ENCODE measurements around the gene SMG6.

SMG6 gene

GRCh38 chr17:2107506-2107905 lies 196.1 kb downstream of the SMG6 start:
- Histone ChIP-seq H3K4me3 (ENCODE audit: control insufficient read depth in 1 of 7, extremely low read depth in 1 of 7, insufficient read depth in 4 of 7, low read depth in 2 of 7, low read length in 6 of 7) (no peak overlapping the region), H3K27me3 (replicated peaks in 2 of 5; ENCODE audit: control insufficient read depth in 4 of 5, insufficient read depth in 5 of 5, low read length in 4 of 5) (no peaks in the 10 kb centered on the region), H3K27ac (ENCODE audit: insufficient read depth in 1 of 2, low read depth in 1 of 2, low read length in 2 of 2, poor library complexity in 1 of 2, severe bottlenecking in 2 of 2) (no peak overlapping the region), H3K4me1 (ENCODE audit: control extremely low read depth in 1 of 4, control insufficient read depth in 4 of 4, insufficient read depth in 4 of 4, low read length in 3 of 4) (no peaks in the 10 kb centered on the region), H3K9me3 (ENCODE audit: control extremely low read depth in 1 of 5, control insufficient read depth in 4 of 5, insufficient read depth in 2 of 5, low read depth in 1 of 5, low read length in 4 of 5) (no peaks in the 10 kb centered on the region), H3K36me3 (ENCODE audit: control insufficient read depth in 4 of 4, insufficient read depth in 4 of 4, low read length in 3 of 4) (no peaks in the 10 kb centered on the region)
- ChIA-PET POLR2A (no interaction called here), CTCF (interaction anchor here (0.6 to 1.7 kb wide), 4 partner anchors 15 to 137 kb away, joined by 3 to 4 read pairs (median 3); no protein-coding TSS in a partner anchor)
- WGBS (ENCODE audit: insufficient coverage): 95% methylated on average over 3 of the region's 3 CpGs
- DNase-seq: no peak

DNA sequence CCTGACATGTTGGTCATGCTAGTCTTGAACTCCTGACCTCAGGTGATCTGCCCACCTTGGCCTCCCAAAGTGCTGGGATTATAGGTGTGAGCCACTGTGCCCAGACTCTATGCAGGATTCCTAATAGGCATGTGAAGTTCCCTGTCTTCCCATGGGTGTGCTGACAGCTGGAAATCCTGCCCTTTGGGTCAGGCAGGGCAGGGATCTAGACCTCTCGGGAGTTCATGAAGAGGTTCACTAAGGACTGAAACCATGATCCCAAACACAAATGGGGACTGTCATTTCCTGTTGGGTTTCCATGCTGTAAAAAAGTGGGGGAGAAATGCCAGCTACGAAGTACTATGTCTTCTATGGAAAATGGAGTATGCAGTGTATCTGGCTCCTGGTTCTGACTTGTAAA lies 196.5 kb downstream of the SMG6 start:
- CTCF ChIA-PET: interaction anchor here (0.9 to 1.7 kb wide), 3 partner anchors 16 to 137 kb away, joined by 3 to 4 read pairs (median 3); no protein-coding TSS in a partner anchor
- POLR2A ChIA-PET: no interaction called here
- H3K4me1 ChIP-seq (ENCODE audit: control extremely low read depth in 1 of 4, control insufficient read depth in 4 of 4, insufficient read depth in 4 of 4, low read length in 3 of 4): peaks cover 0 to under 1% (median under 1%) of the 10 kb centered on the region in 4 experiments

DNA sequence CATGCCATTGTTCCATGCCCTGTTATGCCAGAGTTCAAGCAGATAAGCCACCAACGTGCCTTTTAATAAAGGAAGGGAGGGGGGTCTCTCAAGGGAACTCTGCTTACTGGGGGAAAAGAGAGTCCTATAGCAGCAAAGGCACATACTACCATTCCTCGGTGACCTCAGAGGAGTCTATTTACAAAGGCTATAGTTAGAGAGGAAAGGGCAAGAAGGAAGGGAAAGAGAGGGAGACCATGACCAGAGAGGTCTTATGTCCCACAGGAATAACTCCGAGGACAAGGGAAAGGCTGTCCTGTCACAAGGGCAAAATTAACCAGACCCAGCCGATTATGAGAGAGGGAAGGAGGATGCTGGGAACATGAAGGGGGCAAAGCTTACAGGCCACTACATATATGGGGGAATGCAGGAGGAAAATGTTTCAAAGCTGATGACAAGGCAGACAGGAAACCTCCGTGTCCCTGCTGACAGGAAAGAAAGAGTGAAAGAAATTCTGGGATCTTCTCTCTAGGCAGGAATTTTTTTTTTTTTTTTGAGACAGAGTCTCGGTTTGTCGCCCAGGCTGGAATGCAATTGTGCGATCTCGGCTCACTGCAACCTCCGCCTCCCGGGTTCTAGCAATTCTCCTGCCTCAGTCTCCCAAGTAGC lies 197.2 kb downstream of the SMG6 start:
- 89% methylated on average over 5 of the region's 11 CpGs for WGBS (ENCODE audit: insufficient coverage)
- no peaks in the 10 kb centered on the region for H3K27me3 ChIP-seq (replicated peaks in 2 of 5; ENCODE audit: control insufficient read depth in 4 of 5, insufficient read depth in 5 of 5, low read length in 4 of 5)
- H3K36me3 ChIP-seq (ENCODE audit: control insufficient read depth in 4 of 4, insufficient read depth in 4 of 4, low read length in 3 of 4): no peaks in the 10 kb centered on the region
- CTCF ChIA-PET: interaction anchor here (1.1 to 1.7 kb wide), 2 partner anchors 16 to 40 kb away, joined by 3 to 4 read pairs; no protein-coding TSS in a partner anchor
- POLR2A ChIA-PET: interaction anchor here (0.6 kb wide), 1 partner anchor 151 kb away, joined by 3 read pairs; no protein-coding TSS in a partner anchor
- no peak overlapping the region for H3K27ac ChIP-seq (ENCODE audit: insufficient read depth in 1 of 2, low read depth in 1 of 2, low read length in 2 of 2, poor library complexity in 1 of 2, severe bottlenecking in 2 of 2)
- H3K9me3 ChIP-seq (ENCODE audit: control extremely low read depth in 1 of 5, control insufficient read depth in 4 of 5, insufficient read depth in 2 of 5, low read depth in 1 of 5, low read length in 4 of 5): no peaks in the 10 kb centered on the region
- H3K4me3 ChIP-seq (ENCODE audit: control insufficient read depth in 1 of 7, extremely low read depth in 1 of 7, insufficient read depth in 4 of 7, low read depth in 2 of 7, low read length in 6 of 7): no peak overlapping the region
- DNase-seq: no peak
- H3K4me1 ChIP-seq (ENCODE audit: control extremely low read depth in 1 of 4, control insufficient read depth in 4 of 4, insufficient read depth in 4 of 4, low read length in 3 of 4): peaks cover 0 to 6% (median 6%) of the 10 kb centered on the region in 4 experiments

More for the DNA sequence above, 196.5 kb downstream of the SMG6 start:
- no peak for DNase-seq
- Histone ChIP-seq H3K27me3 (replicated peaks in 2 of 5; ENCODE audit: control insufficient read depth in 4 of 5, insufficient read depth in 5 of 5, low read length in 4 of 5) (no peaks in the 10 kb centered on the region), H3K36me3 (ENCODE audit: control insufficient read depth in 4 of 4, insufficient read depth in 4 of 4, low read length in 3 of 4) (no peaks in the 10 kb centered on the region), H3K27ac (ENCODE audit: insufficient read depth in 1 of 2, low read depth in 1 of 2, low read length in 2 of 2, poor library complexity in 1 of 2, severe bottlenecking in 2 of 2) (no peak overlapping the region), H3K4me3 (ENCODE audit: control insufficient read depth in 1 of 7, extremely low read depth in 1 of 7, insufficient read depth in 4 of 7, low read depth in 2 of 7, low read length in 6 of 7) (no peak overlapping the region), H3K9me3 (ENCODE audit: control extremely low read depth in 1 of 5, control insufficient read depth in 4 of 5, insufficient read depth in 2 of 5, low read depth in 1 of 5, low read length in 4 of 5) (no peaks in the 10 kb centered on the region)
- WGBS (ENCODE audit: insufficient coverage): 92% methylated on average over 2 of the region's 2 CpGs

DNA sequence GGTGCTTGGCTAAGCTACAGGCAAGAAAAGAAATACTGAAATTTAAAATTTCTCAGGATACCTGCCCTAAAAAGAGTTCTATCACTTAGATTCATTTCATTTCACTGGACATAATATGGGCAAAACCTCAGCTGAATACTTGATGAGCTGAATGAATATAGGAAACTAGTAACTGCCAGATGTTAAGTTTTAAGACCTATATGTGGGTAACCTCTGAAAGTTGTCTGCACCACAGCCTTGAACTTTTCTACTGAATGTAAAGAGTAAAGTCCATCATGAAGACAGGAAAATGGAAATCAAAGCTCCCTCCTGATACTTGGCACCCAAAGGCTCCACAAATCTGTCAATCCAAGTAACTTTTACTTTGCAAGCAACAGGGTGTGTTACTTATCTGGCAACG lies 197.9 kb downstream of the SMG6 start:
- no peak for DNase-seq
- no peak overlapping the region for H3K27ac ChIP-seq (ENCODE audit: insufficient read depth in 1 of 2, low read depth in 1 of 2, low read length in 2 of 2, poor library complexity in 1 of 2, severe bottlenecking in 2 of 2)
- H3K27me3 ChIP-seq (replicated peaks in 2 of 5; ENCODE audit: control insufficient read depth in 4 of 5, insufficient read depth in 5 of 5, low read length in 4 of 5): no peaks in the 10 kb centered on the region
- H3K4me1 ChIP-seq (ENCODE audit: control extremely low read depth in 1 of 4, control insufficient read depth in 4 of 4, insufficient read depth in 4 of 4, low read length in 3 of 4): peaks cover 0 to 14% (median 11%) of the 10 kb centered on the region in 4 experiments
- H3K4me3 ChIP-seq (ENCODE audit: control insufficient read depth in 1 of 7, extremely low read depth in 1 of 7, insufficient read depth in 4 of 7, low read depth in 2 of 7, low read length in 6 of 7): no peak overlapping the region
- ChIA-PET POLR2A (interaction anchor here (0.6 kb wide), 1 partner anchor 152 kb away, joined by 3 read pairs; no protein-coding TSS in a partner anchor), CTCF (interaction anchor here (2.1 kb wide), 1 partner anchor 140 kb away, joined by 8 read pairs; no protein-coding TSS in a partner anchor)
- H3K36me3 ChIP-seq (ENCODE audit: control insufficient read depth in 4 of 4, insufficient read depth in 4 of 4, low read length in 3 of 4): no peaks in the 10 kb centered on the region
- WGBS (ENCODE audit: insufficient coverage): no CpG with 5 or more reads among the region's 1 CpG
- H3K9me3 ChIP-seq (ENCODE audit: control extremely low read depth in 1 of 5, control insufficient read depth in 4 of 5, insufficient read depth in 2 of 5, low read depth in 1 of 5, low read length in 4 of 5): no peaks in the 10 kb centered on the region

DNA sequence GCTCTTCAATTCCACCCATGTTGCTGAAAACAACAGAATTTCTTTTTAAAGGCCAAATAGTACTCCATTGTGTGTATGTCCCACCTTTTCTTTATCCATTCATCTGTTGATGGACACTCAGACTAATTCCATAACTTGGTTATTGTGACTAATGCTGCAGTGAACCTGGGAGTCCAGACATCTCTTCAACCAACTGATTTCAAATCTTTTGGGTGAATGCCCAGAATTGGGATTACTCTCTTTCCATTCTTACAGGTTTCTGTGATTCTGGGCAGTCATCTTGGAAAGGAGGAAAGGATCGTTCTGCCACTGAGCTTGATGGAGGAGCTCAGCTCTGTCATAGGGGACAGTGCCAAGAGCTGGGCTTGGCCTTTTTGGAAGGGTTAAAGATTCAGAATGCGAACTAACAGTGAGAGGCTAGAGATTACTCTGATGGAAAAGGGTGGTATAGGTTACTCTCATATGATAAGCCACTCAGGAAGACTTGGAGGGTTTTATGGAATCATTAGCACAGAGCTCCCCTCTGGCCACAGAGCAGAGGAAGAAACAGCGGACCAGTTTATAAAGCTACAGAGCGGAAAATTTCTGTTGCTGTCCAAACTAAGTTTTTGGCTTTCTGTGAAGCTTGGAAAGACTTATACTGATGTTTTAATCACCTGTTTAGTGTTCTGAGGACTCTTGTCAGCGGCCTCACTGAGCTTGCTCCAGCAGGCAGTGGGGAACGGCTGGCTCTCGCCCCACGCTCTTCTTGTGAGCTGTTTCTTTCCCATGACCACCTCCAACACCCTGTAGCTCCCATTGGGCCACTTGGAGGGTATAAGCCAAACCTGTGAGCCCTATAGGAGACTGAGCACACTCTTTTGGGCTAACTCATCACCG lies 200.4 kb downstream of the SMG6 start:
- H3K4me1 ChIP-seq (ENCODE audit: control extremely low read depth in 1 of 4, control insufficient read depth in 4 of 4, insufficient read depth in 4 of 4, low read length in 3 of 4): peaks cover 0 to 14% (median 11%) of the 10 kb centered on the region in 4 experiments
- ChIA-PET POLR2A (interaction anchor here (0.6 to 0.7 kb wide), 2 partner anchors 35 to 1682 kb away, joined by 3 to 5 read pairs; no protein-coding TSS in a partner anchor), CTCF (interaction anchor here (0.8 to 1.8 kb wide), 5 partner anchors 8 to 47 kb away, joined by 3 to 6 read pairs (median 4); no protein-coding TSS in a partner anchor)
- H3K27ac ChIP-seq (ENCODE audit: insufficient read depth in 1 of 2, low read depth in 1 of 2, low read length in 2 of 2, poor library complexity in 1 of 2, severe bottlenecking in 2 of 2): no peak overlapping the region
- WGBS (ENCODE audit: insufficient coverage): 95% methylated on average over 9 of the region's 9 CpGs
- no peaks in the 10 kb centered on the region for H3K36me3 ChIP-seq (ENCODE audit: control insufficient read depth in 4 of 4, insufficient read depth in 4 of 4, low read length in 3 of 4)
- no peak overlapping the region for H3K4me3 ChIP-seq (ENCODE audit: control insufficient read depth in 1 of 7, extremely low read depth in 1 of 7, insufficient read depth in 4 of 7, low read depth in 2 of 7, low read length in 6 of 7)
- no peaks in the 10 kb centered on the region for H3K27me3 ChIP-seq (replicated peaks in 2 of 5; ENCODE audit: control insufficient read depth in 4 of 5, insufficient read depth in 5 of 5, low read length in 4 of 5)
- H3K9me3 ChIP-seq (ENCODE audit: control extremely low read depth in 1 of 5, control insufficient read depth in 4 of 5, insufficient read depth in 2 of 5, low read depth in 1 of 5, low read length in 4 of 5): no peaks in the 10 kb centered on the region
- no peak for DNase-seq

GRCh38 chr17:2101448-2102257 lies 201.9 kb downstream of the SMG6 start:
- H3K27me3 ChIP-seq (replicated peaks in 2 of 5; ENCODE audit: control insufficient read depth in 4 of 5, insufficient read depth in 5 of 5, low read length in 4 of 5): no peaks in the 10 kb centered on the region
- 20% methylated on average over 11 of the region's 15 CpGs for WGBS (ENCODE audit: insufficient coverage)
- H3K4me1 ChIP-seq (ENCODE audit: control extremely low read depth in 1 of 4, control insufficient read depth in 4 of 4, insufficient read depth in 4 of 4, low read length in 3 of 4): peaks cover 0 to 14% (median 11%) of the 10 kb centered on the region in 4 experiments
- peak; percentile 96 to 99 (median 98) for DNase-seq
- CTCF ChIA-PET: interaction anchor here (1.0 to 2.5 kb wide), 7 partner anchors 11 to 143 kb away, joined by 3 to 8 read pairs (median 4); no protein-coding TSS in a partner anchor
- POLR2A ChIA-PET: interaction anchor here (1.0 to 1.2 kb wide), 2 partner anchors 21 to 43 kb away, joined by 3 read pairs; no protein-coding TSS in a partner anchor
- H3K9me3 ChIP-seq (ENCODE audit: control extremely low read depth in 1 of 5, control insufficient read depth in 4 of 5, insufficient read depth in 2 of 5, low read depth in 1 of 5, low read length in 4 of 5): no peaks in the 10 kb centered on the region
- H3K27ac ChIP-seq (ENCODE audit: insufficient read depth in 1 of 2, low read depth in 1 of 2, low read length in 2 of 2, poor library complexity in 1 of 2, severe bottlenecking in 2 of 2): no peak overlapping the region
- H3K36me3 ChIP-seq (ENCODE audit: control insufficient read depth in 4 of 4, insufficient read depth in 4 of 4, low read length in 3 of 4): no peaks in the 10 kb centered on the region
- peak overlapping the region in 1 of 7 experiments; percentile 6 for H3K4me3 ChIP-seq (ENCODE audit: control insufficient read depth in 1 of 7, extremely low read depth in 1 of 7, insufficient read depth in 4 of 7, low read depth in 2 of 7, low read length in 6 of 7)

Data from common myeloid progenitor, CD34-positive (primary cell).